Mesenchymal stem cell (in vitro differentiated cells and primary cell): Measurements from ENCODE around the gene CTNNAL1. TPM values are rescaled to one million over a fixed set of nuclear protein-coding genes. Genes with fewer than 3 reads are reported as not detected.

Experiments
- DNase-seq: peaks from one replicate; pipeline ENCODE4 v3.0.0-alpha.2; 2013
- H2AFZ ChIP-seq: one replicate; pipeline ENCODE4 v1.6.1; 2013; ENCODE audit warnings: low read depth, mild to moderate bottlenecking, control low read depth, inconsistent platforms, low read length, moderate library complexity
- H2AK5ac ChIP-seq: 2 replicates; pipeline ENCODE4 v1.6.1; 2013; ENCODE audit warnings: low read length, moderate library complexity, mild to moderate bottlenecking, inconsistent platforms; ENCODE audit not compliant: severe bottlenecking
- H2BK120ac ChIP-seq: one replicate; pipeline ENCODE4 v1.6.1; 2013; ENCODE audit warnings: low read depth, mild to moderate bottlenecking, inconsistent platforms, low read length, moderate library complexity
- H2BK12ac ChIP-seq, 2 experiments: one replicate each; pipeline ENCODE4 v1.6.1; 2013; ENCODE audit warnings: inconsistent platforms in 2 of 2, low read length in 2 of 2, mild to moderate bottlenecking in 2 of 2, moderate library complexity in 2 of 2, control low read depth in 1 of 2
- H2BK15ac ChIP-seq: one replicate; pipeline ENCODE4 v1.6.1; 2013; ENCODE audit warnings: mild to moderate bottlenecking, low read depth, inconsistent platforms; ENCODE audit not compliant: poor library complexity, severe bottlenecking
- H2BK5ac ChIP-seq: 2 replicates; pipeline ENCODE4 v1.6.1; 2013; ENCODE audit warnings: low read depth, mild to moderate bottlenecking, low read length, control low read depth, inconsistent platforms; ENCODE audit not compliant: poor library complexity, severe bottlenecking
- H3K14ac ChIP-seq, 2 experiments: one replicate each; pipeline ENCODE4 v1.6.1; 2013; ENCODE audit warnings: inconsistent platforms in 2 of 2, low read length in 2 of 2, control low read depth in 1 of 2, mild to moderate bottlenecking in 1 of 2, moderate library complexity in 1 of 2
- H3K18ac ChIP-seq, 2 experiments: one replicate each; pipeline ENCODE4 v1.6.1; 2013; ENCODE audit warnings: inconsistent platforms in 2 of 2, low read length in 2 of 2, control low read depth in 1 of 2, low read depth in 1 of 2, mild to moderate bottlenecking in 1 of 2
- H3K23ac ChIP-seq, 2 experiments: one replicate each; pipeline ENCODE4 v1.6.1; 2013; ENCODE audit warnings: inconsistent platforms in 2 of 2, low read length in 2 of 2, mild to moderate bottlenecking in 2 of 2, moderate library complexity in 2 of 2, control low read depth in 1 of 2
- H3K27ac ChIP-seq: 2 replicates; pipeline ENCODE4 v1.5.1; 2013; ENCODE audit warnings: mild to moderate bottlenecking, moderate library complexity, low read length, control low read depth, inconsistent platforms; ENCODE audit not compliant: poor library complexity, severe bottlenecking
- H3K27me3 ChIP-seq, 2 experiments: 2 replicates each; pipeline versions ENCODE4 v1.6.1 to v1.7.0; 2013; ENCODE audit warnings: low read length in 2 of 2, mild to moderate bottlenecking in 2 of 2, moderate library complexity in 2 of 2, control low read depth in 1 of 2, inconsistent platforms in 1 of 2; ENCODE audit not compliant: control insufficient read depth in 1 of 2, insufficient read depth in 1 of 2
- H3K36me3 ChIP-seq, 2 experiments: 2 replicates each; pipeline versions ENCODE4 v1.6.1 to v1.7.0; 2013; ENCODE audit warnings: low read length in 2 of 2, control low read depth in 1 of 2, inconsistent platforms in 1 of 2, low read depth in 1 of 2, mild to moderate bottlenecking in 1 of 2; ENCODE audit not compliant: insufficient read depth in 2 of 2, control insufficient read depth in 1 of 2
- H3K4ac ChIP-seq, 2 experiments: one replicate each; pipeline ENCODE4 v1.6.1; 2013; ENCODE audit warnings: inconsistent platforms in 2 of 2, low read length in 2 of 2, mild to moderate bottlenecking in 2 of 2, moderate library complexity in 2 of 2, control low read depth in 1 of 2, low read depth in 1 of 2
- H3K4me1 ChIP-seq: 2 replicates; pipeline ENCODE4 v1.6.1; 2013; ENCODE audit warnings: low read depth, low read length, control low read depth; ENCODE audit not compliant: control insufficient read depth, insufficient read depth
- H3K4me2 ChIP-seq: 2 replicates; pipeline ENCODE4 v1.6.1; 2013; ENCODE audit warnings: low read length, mild to moderate bottlenecking, inconsistent platforms; ENCODE audit not compliant: poor library complexity, severe bottlenecking
- H3K4me3 ChIP-seq, 2 experiments: 2 replicates each; pipeline versions ENCODE4 v1.5.1 to v1.7.0; 2013; ENCODE audit warnings: low read length in 2 of 2, mild to moderate bottlenecking in 2 of 2, control low read depth in 1 of 2, low read depth in 1 of 2; ENCODE audit not compliant: insufficient read depth in 1 of 2
- H3K79me1 ChIP-seq: replicated peaks from 2 replicates; pipeline ENCODE4 v1.6.1; 2013; ENCODE audit warnings: mild to moderate bottlenecking, control low read depth, low read length, inconsistent platforms; ENCODE audit not compliant: poor library complexity, severe bottlenecking
- H3K9ac ChIP-seq: 2 replicates; pipeline ENCODE4 v1.7.0; 2013; ENCODE audit warnings: mild to moderate bottlenecking, low read length, moderate library complexity
- H3K9me3 ChIP-seq: 2 replicates; pipeline ENCODE4 v1.7.0; 2013; ENCODE audit warnings: mild to moderate bottlenecking, low read length; ENCODE audit not compliant: control insufficient read depth
- H4K8ac ChIP-seq: one replicate; pipeline ENCODE4 v1.6.1; 2013; ENCODE audit warnings: inconsistent platforms, mild to moderate bottlenecking, low read length, moderate library complexity
- H4K91ac ChIP-seq: one replicate; pipeline ENCODE4 v1.6.1; 2013; ENCODE audit warnings: mild to moderate bottlenecking, low read length, inconsistent platforms
- WGBS: methylation state at CpG from one replicate; pipeline ENCODE4 v1.1.7; 2013; ENCODE audit warnings: mixed read lengths; 5-methylcytosine and 5-hydroxymethylcytosine counted together
- polyA plus RNA-seq, 2 experiments: library from polyadenylated mRNA; stranded (reverse); fragments of 200-250 nt; gene quantifications; one replicate each; pipeline ENCODE4 v1.2.3, GENCODE V29; 2013

Gene CTNNAL1, protein sequence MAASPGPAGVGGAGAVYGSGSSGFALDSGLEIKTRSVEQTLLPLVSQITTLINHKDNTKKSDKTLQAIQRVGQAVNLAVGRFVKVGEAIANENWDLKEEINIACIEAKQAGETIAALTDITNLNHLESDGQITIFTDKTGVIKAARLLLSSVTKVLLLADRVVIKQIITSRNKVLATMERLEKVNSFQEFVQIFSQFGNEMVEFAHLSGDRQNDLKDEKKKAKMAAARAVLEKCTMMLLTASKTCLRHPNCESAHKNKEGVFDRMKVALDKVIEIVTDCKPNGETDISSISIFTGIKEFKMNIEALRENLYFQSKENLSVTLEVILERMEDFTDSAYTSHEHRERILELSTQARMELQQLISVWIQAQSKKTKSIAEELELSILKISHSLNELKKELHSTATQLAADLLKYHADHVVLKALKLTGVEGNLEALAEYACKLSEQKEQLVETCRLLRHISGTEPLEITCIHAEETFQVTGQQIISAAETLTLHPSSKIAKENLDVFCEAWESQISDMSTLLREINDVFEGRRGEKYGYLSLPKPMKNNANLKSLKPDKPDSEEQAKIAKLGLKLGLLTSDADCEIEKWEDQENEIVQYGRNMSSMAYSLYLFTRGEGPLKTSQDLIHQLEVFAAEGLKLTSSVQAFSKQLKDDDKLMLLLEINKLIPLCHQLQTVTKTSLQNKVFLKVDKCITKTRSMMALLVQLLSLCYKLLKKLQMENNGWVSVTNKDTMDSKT
- polyA plus RNA-seq (2013, experiment 1 of 2), result 13.1 TPM
- polyA plus RNA-seq (2013, experiment 2 of 2), result 12.7 TPM

DNA sequence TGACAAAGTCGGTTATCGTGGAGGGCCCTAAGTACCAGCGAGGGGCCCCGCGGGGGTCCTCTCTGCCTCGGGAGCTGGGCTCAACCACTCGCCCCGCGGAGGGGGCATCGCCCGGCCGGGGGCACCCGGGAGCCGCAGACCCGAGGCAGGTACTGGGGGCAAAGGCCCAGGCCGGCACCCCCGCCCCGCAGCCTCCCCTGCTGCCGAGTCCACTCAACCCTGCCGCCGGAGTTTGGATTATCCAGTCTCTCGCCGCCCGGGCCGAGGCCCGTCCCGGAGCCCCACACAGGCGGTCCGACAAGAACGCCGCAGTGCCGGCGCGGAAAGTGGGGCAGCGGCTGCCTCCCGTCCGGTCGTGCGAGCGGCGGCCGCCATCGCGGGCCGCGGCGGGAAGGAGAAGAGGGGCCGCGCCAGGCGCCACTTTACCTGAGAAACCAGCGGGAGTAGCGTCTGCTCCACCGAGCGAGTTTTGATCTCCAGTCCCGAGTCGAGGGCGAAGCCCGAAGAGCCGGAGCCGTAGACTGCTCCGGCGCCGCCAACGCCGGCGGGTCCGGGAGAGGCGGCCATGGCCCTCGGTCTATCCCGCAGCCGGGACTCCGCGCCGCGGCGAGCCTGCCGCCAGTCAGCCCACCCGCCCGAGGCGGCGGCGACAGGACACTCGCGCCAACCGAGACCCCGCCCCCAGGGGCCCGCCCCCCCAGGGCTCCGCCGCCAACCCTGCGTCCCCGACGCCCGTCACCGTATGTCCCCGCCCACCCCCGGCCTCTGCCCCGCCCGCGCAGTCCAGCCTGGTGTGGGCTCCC is at the start of gene CTNNAL1:
TSS of gene CTNNAL1 (minus strand) at position 624 of the 803 bp plus-strand sequence. CDS start at position 567, 57 bp downstream.
- Histone ChIP-seq H4K91ac (no peak within 1 kb of the TSS), H3K79me1 (peaks cover 5% of the 10 kb centered on the region), H3K9me3 (no peaks in the 10 kb centered on the region), H3K9ac (peak within 1 kb of the TSS; percentile 95), H3K14ac (peak within 1 kb of the TSS in 1 of 2 experiments; percentile 26), H2AK5ac (peak within 1 kb of the TSS; percentile 35), H3K27me3 (no peaks in the 10 kb centered on the region), H3K27ac (peak within 1 kb of the TSS; percentile 94), H2BK12ac (no peak within 1 kb of the TSS), H4K8ac (peak within 1 kb of the TSS; percentile 45), H3K18ac (peak within 1 kb of the TSS; percentile 84 to 89), H3K4ac (peak within 1 kb of the TSS in 1 of 2 experiments; percentile 73), H2AFZ (peak within 1 kb of the TSS; percentile 43), H3K4me1 (peaks cover 9% of the 10 kb centered on the region), H3K4me2 (peak within 1 kb of the TSS; percentile 81), H2BK120ac (peak within 1 kb of the TSS; percentile 64), H2BK15ac (peak within 1 kb of the TSS; percentile 90), H3K36me3 (peaks cover 0 to 5% of the 10 kb centered on the region in 2 experiments), H2BK5ac (peak within 1 kb of the TSS; percentile 91), H3K4me3 (peak within 1 kb of the TSS; percentile 94 to 96), H3K23ac (peak within 1 kb of the TSS in 1 of 2 experiments; percentile 89)
- peak; percentile 88 for DNase-seq
- WGBS, result under 1% methylated on average over 53 of the region's 99 CpGs

DNA sequence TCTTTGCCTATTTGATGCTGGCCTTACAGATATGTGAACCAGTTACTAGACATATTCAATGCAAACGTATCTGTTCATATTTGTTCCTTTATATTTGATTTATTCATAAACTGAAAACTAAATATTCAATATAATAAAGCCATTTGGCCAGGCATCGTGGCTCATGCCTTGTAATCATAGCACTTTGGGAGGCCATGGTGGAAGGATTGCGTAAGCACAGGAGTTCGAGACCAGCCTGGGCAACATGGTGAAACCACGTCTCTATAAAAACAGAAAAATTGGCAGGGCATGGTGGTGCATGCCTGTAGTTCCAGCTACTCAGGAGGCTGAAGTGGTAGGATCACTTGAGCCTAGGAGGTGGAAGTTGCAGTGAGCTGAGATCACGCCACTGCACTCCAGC is 49.2 kb upstream of the CTNNAL1 start:
- no peak overlapping the region for H2BK120ac ChIP-seq
- H4K91ac ChIP-seq, result no peak overlapping the region
- H2BK15ac ChIP-seq, result no peak overlapping the region
- H3K4me2 ChIP-seq, result no peak overlapping the region
- peaks cover 11% of the 10 kb centered on the region for H3K79me1 ChIP-seq
- H3K27ac ChIP-seq, result no peak overlapping the region
- H2AFZ ChIP-seq, result no peak overlapping the region
- WGBS, result 98% methylated on average over 5 of the region's 6 CpGs
- H2BK12ac ChIP-seq, result no peak overlapping the region
- DNase-seq, result no peak
- H3K9me3 ChIP-seq, result no peaks in the 10 kb centered on the region
- H3K36me3 ChIP-seq, result peaks cover 15 to 73% of the 10 kb centered on the region in 2 experiments
- no peak overlapping the region for H2BK5ac ChIP-seq
- H3K23ac ChIP-seq, result no peak overlapping the region
- no peak overlapping the region for H3K4ac ChIP-seq
- H3K14ac ChIP-seq, result no peak overlapping the region
- H3K4me1 ChIP-seq, result peaks cover 5% of the 10 kb centered on the region
- no peaks in the 10 kb centered on the region for H3K27me3 ChIP-seq
- H4K8ac ChIP-seq, result no peak overlapping the region
- H3K9ac ChIP-seq, result no peak overlapping the region
- H2AK5ac ChIP-seq, result no peak overlapping the region
- H3K18ac ChIP-seq, result no peak overlapping the region
- no peak overlapping the region for H3K4me3 ChIP-seq

- no peak overlapping the region for H2BK15ac ChIP-seq
- H2AK5ac ChIP-seq, result no peak overlapping the region
- H3K4ac ChIP-seq, result no peak overlapping the region
- peaks cover 18 to 79% of the 10 kb centered on the region in 2 experiments for H3K36me3 ChIP-seq
- no peaks in the 10 kb centered on the region for H3K9me3 ChIP-seq
- no peak overlapping the region for H3K23ac ChIP-seq
- peaks cover 2% of the 10 kb centered on the region for H3K4me1 ChIP-seq
- H3K4me3 ChIP-seq, result no peak overlapping the region
- no peaks in the 10 kb centered on the region for H3K27me3 ChIP-seq
- no peak overlapping the region for H4K8ac ChIP-seq
- H2BK12ac ChIP-seq, result no peak overlapping the region
- no peak overlapping the region for H3K14ac ChIP-seq
- peaks cover 9% of the 10 kb centered on the region for H3K79me1 ChIP-seq
- no peak overlapping the region for H2BK5ac ChIP-seq
- DNase-seq, result no peak
- no peak overlapping the region for H3K4me2 ChIP-seq
- no peak overlapping the region for H4K91ac ChIP-seq
- H2BK120ac ChIP-seq, result no peak overlapping the region
- H3K9ac ChIP-seq, result no peak overlapping the region
- H3K18ac ChIP-seq, result no peak overlapping the region
- no peak overlapping the region for H2AFZ ChIP-seq
- no peak overlapping the region for H3K27ac ChIP-seq
- WGBS, result 87% methylated on average over 3 of the region's 3 CpGs
Observed at GRCh38 chr9:109060191-109060590, 46.9 kb upstream of the CTNNAL1 start.
